ENCODE data around the gene LHX1.

GRCh38 chr17:36945959-36946725 lies 8.9 kb downstream of the LHX1 start:
- TF ChIP-seq EZH2phosphoT487 (IDR thresholded peaks at IDR 0.05; ENCODE audit: borderline replicate concordance, low read depth) (no peak), CTCF (IDR thresholded peaks at IDR 0.05) (no peak)
